Spleen (tissue), 7 donors: ENCODE measurements around the gene PPM1A.

Experiments used
- POLR2A ChIP-seq, 3 donors: fragments of 450-650 bp; IDR thresholded peaks; one replicate each; pipeline ENCODE4 v1.5.1; 2017; ENCODE audit warnings: antibody characterized with exemption in 3 of 3, mild to moderate bottlenecking in 1 of 3
- POLR2AphosphoS5 ChIP-seq, 3 donors: sonication (generic); formaldehyde crosslinking; IDR thresholded peaks; one replicate each; pipeline ENCODE4 v1.5.1; 2017; ENCODE audit warnings: antibody characterized with exemption in 3 of 3
- TF ChIP-seq, protein P1 (sequence below), 11 experiments: fragments of 200-600 bp in 7 of 11; fragments of 450-650 bp in 4 of 11; sonication (generic) in 4 of 11; IDR thresholded peaks in 8 of 11; conservative IDR thresholded peaks in 3 of 11; 1 replicate in 7 of 11; 2 replicates in 4 of 11; pipeline versions ENCODE4 v1.4.0 to v1.8.0; 2016 to 2021; ENCODE audit warnings: antibody characterized with exemption in 11 of 11, inconsistent platforms in 4 of 11, mild to moderate bottlenecking in 1 of 11
- donor health status: DM: no; HTN: no; CAD: no; lungs with moderate emphysema.
- donor health status: DM: no; HTN: no; CAD: no.
- donor health status: DM: no; HTN: no; CAD: no.

DNA sequence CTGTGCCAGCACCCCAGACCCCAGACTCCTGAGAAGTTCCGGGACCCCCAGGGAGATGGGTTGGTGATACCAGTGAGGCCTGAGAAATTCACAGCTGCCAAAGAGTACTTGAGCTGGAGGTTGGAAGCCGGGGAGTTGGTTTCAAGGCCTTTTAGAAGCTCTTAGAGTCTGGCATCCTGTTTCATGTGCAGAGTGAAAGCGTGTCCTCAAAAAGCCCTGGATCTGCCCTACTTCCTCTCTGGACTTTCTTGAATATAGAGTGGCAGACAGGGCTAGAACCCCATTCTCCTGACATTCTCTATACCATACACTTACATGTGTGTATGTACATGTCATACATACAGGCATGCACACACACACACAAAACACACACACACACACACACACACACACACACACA is 31.3 kb upstream of the PPM1A start:
- TF ChIP-seq, protein P1, sequence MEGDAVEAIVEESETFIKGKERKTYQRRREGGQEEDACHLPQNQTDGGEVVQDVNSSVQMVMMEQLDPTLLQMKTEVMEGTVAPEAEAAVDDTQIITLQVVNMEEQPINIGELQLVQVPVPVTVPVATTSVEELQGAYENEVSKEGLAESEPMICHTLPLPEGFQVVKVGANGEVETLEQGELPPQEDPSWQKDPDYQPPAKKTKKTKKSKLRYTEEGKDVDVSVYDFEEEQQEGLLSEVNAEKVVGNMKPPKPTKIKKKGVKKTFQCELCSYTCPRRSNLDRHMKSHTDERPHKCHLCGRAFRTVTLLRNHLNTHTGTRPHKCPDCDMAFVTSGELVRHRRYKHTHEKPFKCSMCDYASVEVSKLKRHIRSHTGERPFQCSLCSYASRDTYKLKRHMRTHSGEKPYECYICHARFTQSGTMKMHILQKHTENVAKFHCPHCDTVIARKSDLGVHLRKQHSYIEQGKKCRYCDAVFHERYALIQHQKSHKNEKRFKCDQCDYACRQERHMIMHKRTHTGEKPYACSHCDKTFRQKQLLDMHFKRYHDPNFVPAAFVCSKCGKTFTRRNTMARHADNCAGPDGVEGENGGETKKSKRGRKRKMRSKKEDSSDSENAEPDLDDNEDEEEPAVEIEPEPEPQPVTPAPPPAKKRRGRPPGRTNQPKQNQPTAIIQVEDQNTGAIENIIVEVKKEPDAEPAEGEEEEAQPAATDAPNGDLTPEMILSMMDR (IDR thresholded peaks at IDR 0.05 in 8 of 11, conservative IDR thresholded peaks at IDR 0.05 in 3 of 11) = no peak
- TF ChIP-seq POLR2A (IDR thresholded peaks at IDR 0.05) (no peak), POLR2AphosphoS5 (IDR thresholded peaks at IDR 0.05) (no peak)
